Thyroid gland (tissue), 4 donors: ENCODE data around the gene SLCO4A1.

Experiments used
- POLR2A ChIP-seq, 2 donors: fragments of 450-650 bp; IDR thresholded peaks; one replicate each; pipeline ENCODE4 v1.6.1; 2017; ENCODE audit warnings: antibody characterized with exemption in 2 of 2, mild to moderate bottlenecking in 2 of 2, moderate library complexity in 1 of 2
- TF ChIP-seq, protein P1 (sequence below), 6 experiments: fragments of 200-600 bp in 3 of 6; fragments of 450-650 bp in 3 of 6; sonication (generic) in 3 of 6; IDR thresholded peaks; one replicate each; pipeline ENCODE4 v1.5.1; 2016 to 2019; ENCODE audit warnings: antibody characterized with exemption in 6 of 6, mild to moderate bottlenecking in 2 of 6, inconsistent platforms in 1 of 6, moderate library complexity in 1 of 6

DNA sequence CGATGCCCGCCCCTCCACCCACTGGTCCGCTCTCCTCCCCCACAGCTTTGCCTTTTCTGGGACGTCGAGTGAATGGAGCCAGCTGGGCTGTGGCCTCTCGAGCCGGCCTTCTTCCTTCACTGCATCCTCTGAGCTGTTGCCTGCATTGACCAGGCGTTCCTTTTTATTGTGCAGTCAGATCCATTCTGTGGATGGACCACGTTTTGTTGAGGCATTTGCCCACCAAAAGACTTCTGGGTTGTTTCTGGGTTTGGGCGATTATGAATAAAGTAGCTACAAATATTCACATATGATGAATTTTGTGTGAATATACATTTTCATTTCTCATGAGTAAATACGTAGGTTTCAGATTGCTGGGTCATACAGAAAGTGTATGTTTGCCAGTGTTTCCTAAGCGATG is 76.2 kb downstream of the SLCO4A1 start:
- TF ChIP-seq, protein P1, sequence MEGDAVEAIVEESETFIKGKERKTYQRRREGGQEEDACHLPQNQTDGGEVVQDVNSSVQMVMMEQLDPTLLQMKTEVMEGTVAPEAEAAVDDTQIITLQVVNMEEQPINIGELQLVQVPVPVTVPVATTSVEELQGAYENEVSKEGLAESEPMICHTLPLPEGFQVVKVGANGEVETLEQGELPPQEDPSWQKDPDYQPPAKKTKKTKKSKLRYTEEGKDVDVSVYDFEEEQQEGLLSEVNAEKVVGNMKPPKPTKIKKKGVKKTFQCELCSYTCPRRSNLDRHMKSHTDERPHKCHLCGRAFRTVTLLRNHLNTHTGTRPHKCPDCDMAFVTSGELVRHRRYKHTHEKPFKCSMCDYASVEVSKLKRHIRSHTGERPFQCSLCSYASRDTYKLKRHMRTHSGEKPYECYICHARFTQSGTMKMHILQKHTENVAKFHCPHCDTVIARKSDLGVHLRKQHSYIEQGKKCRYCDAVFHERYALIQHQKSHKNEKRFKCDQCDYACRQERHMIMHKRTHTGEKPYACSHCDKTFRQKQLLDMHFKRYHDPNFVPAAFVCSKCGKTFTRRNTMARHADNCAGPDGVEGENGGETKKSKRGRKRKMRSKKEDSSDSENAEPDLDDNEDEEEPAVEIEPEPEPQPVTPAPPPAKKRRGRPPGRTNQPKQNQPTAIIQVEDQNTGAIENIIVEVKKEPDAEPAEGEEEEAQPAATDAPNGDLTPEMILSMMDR (IDR thresholded peaks at IDR 0.05), result no peak
- TF ChIP-seq POLR2A (IDR thresholded peaks at IDR 0.05), result no peak
